ENCODE data around the gene AP1M1. TPM values are rescaled to one million over a fixed set of nuclear protein-coding genes. Genes with fewer than 3 reads are reported as not detected.

Gene AP1M1
- total RNA-seq, 1 experiment from 2014 or later: 88.7 TPM

DNA sequence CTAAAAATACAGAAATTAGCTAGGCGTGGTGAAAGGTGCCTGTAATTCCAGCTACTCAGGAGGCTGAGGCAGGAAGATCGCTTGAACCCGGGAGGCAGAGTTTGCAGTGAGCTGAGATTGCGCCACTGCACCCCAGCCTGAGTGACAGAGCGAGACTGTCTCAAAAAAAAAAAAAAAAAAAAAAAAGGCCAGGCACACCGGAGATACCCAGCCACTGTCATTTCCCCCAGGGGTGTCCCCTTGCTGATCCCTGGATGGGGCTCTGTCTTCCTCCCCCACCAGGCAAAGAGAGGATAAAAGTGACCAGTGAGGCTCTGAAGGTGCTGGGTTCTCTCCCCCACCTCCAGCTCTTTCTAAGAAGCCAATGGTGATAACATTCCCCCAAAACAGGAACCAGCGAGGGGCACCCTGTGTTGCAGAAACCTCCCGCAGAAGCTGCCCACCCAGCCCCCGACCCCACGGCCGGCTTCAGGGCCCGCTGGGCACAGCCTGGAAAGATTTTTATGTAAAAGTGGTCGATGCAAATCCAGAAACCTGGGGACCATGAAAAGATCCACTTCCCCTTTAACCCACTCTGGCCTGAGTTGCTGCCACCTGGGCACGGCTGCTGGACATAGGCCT lies 65.5 kb downstream of the AP1M1 start:
- no peaks in the 10 kb centered on the region for H3K9me3 ChIP-seq (ENCODE audit: control insufficient read depth, insufficient read depth, low read depth, low read length)
- no peak for TF ChIP-seq SIN3A (IDR thresholded peaks at IDR 0.05; ENCODE audit: borderline replicate concordance, insufficient read depth, low read depth, low read length)
- TF ChIP-seq, protein P1, sequence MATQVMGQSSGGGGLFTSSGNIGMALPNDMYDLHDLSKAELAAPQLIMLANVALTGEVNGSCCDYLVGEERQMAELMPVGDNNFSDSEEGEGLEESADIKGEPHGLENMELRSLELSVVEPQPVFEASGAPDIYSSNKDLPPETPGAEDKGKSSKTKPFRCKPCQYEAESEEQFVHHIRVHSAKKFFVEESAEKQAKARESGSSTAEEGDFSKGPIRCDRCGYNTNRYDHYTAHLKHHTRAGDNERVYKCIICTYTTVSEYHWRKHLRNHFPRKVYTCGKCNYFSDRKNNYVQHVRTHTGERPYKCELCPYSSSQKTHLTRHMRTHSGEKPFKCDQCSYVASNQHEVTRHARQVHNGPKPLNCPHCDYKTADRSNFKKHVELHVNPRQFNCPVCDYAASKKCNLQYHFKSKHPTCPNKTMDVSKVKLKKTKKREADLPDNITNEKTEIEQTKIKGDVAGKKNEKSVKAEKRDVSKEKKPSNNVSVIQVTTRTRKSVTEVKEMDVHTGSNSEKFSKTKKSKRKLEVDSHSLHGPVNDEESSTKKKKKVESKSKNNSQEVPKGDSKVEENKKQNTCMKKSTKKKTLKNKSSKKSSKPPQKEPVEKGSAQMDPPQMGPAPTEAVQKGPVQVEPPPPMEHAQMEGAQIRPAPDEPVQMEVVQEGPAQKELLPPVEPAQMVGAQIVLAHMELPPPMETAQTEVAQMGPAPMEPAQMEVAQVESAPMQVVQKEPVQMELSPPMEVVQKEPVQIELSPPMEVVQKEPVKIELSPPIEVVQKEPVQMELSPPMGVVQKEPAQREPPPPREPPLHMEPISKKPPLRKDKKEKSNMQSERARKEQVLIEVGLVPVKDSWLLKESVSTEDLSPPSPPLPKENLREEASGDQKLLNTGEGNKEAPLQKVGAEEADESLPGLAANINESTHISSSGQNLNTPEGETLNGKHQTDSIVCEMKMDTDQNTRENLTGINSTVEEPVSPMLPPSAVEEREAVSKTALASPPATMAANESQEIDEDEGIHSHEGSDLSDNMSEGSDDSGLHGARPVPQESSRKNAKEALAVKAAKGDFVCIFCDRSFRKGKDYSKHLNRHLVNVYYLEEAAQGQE (IDR thresholded peaks at IDR 0.05; ENCODE audit: insufficient read depth in 1 of 2, low read depth in 2 of 2, low read length in 1 of 2): no peak
- TF ChIP-seq, protein P2, sequence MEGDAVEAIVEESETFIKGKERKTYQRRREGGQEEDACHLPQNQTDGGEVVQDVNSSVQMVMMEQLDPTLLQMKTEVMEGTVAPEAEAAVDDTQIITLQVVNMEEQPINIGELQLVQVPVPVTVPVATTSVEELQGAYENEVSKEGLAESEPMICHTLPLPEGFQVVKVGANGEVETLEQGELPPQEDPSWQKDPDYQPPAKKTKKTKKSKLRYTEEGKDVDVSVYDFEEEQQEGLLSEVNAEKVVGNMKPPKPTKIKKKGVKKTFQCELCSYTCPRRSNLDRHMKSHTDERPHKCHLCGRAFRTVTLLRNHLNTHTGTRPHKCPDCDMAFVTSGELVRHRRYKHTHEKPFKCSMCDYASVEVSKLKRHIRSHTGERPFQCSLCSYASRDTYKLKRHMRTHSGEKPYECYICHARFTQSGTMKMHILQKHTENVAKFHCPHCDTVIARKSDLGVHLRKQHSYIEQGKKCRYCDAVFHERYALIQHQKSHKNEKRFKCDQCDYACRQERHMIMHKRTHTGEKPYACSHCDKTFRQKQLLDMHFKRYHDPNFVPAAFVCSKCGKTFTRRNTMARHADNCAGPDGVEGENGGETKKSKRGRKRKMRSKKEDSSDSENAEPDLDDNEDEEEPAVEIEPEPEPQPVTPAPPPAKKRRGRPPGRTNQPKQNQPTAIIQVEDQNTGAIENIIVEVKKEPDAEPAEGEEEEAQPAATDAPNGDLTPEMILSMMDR (IDR thresholded peaks at IDR 0.05): no peak
- TF ChIP-seq POLR2AphosphoS5 (IDR thresholded peaks at IDR 0.05; ENCODE audit: low read depth, low read length): no peak
- TF ChIP-seq TCF7L2 (IDR thresholded peaks at IDR 0.05; ENCODE audit: low read depth, low read length): no peak
- intact Hi-C loops (cut with micrococcal nuclease; ENCODE audit: unreplicated experiment): no loop called here
- no peaks in the 10 kb centered on the region for H3K27me3 ChIP-seq (ENCODE audit: control insufficient read depth, insufficient read depth, low read length)
- H3K4me1 ChIP-seq (ENCODE audit: control insufficient read depth, insufficient read depth, low read length): no peaks in the 10 kb centered on the region
- POLR2A ChIA-PET: no interaction called here
- in situ Hi-C loops (cut with HindIII; ENCODE audit: low pct_unique_long_range_greater_than_20kb, low sequenced_read_pairs): no loop called here
- no peak for DNase-seq (ENCODE audit: low read depth, low spot score)
- no peak for ATAC-seq
- no peak overlapping the region for H3K4me3 ChIP-seq (ENCODE audit: low read depth in 2 of 2, low read length in 2 of 2)
- no TSS peak for BruUV-seq (replicated peaks)
- no peaks in the 10 kb centered on the region for H3K36me3 ChIP-seq (ENCODE audit: control insufficient read depth, insufficient read depth, low read length)
- CTCF ChIA-PET: no interaction called here
- no peak overlapping the region for H3K27ac ChIP-seq (ENCODE audit: low read length)

DNA sequence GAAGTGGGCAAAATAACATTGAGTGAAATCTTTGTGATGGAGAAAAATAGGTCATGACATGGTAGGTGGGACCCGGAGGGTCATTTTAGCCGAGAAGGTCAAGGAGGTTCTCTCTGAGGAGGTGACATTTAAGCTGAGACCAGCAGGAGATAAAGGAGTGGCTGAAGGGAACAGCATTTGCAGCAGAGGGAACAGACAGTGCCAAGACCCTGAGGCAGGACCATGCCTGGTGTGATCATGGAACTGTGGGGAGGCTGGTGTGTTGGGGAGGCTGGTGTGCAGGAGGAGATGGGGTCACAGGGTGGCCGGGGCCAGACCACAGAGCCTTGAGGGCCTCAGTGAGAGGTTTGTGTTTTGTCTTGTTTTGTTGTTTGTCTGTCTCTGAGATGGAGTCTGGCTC lies 67.5 kb downstream of the AP1M1 start:
- POLR2A ChIA-PET: no interaction called here
- no TSS peak for BruUV-seq (replicated peaks)
- Histone ChIP-seq H3K4me3 (ENCODE audit: low read depth in 2 of 2, low read length in 2 of 2) (no peak overlapping the region), H3K9me3 (ENCODE audit: control insufficient read depth, insufficient read depth, low read depth, low read length) (no peaks in the 10 kb centered on the region), H3K27ac (ENCODE audit: low read length) (no peak overlapping the region), H3K27me3 (ENCODE audit: control insufficient read depth, insufficient read depth, low read length) (no peaks in the 10 kb centered on the region), H3K36me3 (ENCODE audit: control insufficient read depth, insufficient read depth, low read length) (no peaks in the 10 kb centered on the region), H3K4me1 (ENCODE audit: control insufficient read depth, insufficient read depth, low read length) (no peaks in the 10 kb centered on the region)
- intact Hi-C loops (cut with micrococcal nuclease; ENCODE audit: unreplicated experiment): no loop called here
- no peak for DNase-seq (ENCODE audit: low read depth, low spot score)
- in situ Hi-C loops (cut with HindIII; ENCODE audit: low pct_unique_long_range_greater_than_20kb, low sequenced_read_pairs): no loop called here
- CTCF ChIA-PET: no interaction called here
- no peak for ATAC-seq
- TF ChIP-seq, protein P1 (IDR thresholded peaks at IDR 0.05; ENCODE audit: insufficient read depth in 1 of 2, low read depth in 2 of 2, low read length in 1 of 2): no peak
- no peak for TF ChIP-seq TCF7L2 (IDR thresholded peaks at IDR 0.05; ENCODE audit: low read depth, low read length)
- no peak for TF ChIP-seq SIN3A (IDR thresholded peaks at IDR 0.05; ENCODE audit: borderline replicate concordance, insufficient read depth, low read depth, low read length)
- TF ChIP-seq POLR2AphosphoS5 (IDR thresholded peaks at IDR 0.05; ENCODE audit: low read depth, low read length): no peak
- TF ChIP-seq, protein P2 (IDR thresholded peaks at IDR 0.05): no peak

Measured in Panc1 (cell line).